Measurements from ENCODE around the gene ACSS3. TPM values are rescaled to one million over a fixed set of nuclear protein-coding genes. Genes with fewer than 3 reads are reported as not detected.
A peak's percentile ranks its signal among the peaks of the same experiment; 100 is the strongest.

ACSS3 gene
- total RNA-seq, 1 donor from 2014 or later, result 3.6 TPM

DNA sequence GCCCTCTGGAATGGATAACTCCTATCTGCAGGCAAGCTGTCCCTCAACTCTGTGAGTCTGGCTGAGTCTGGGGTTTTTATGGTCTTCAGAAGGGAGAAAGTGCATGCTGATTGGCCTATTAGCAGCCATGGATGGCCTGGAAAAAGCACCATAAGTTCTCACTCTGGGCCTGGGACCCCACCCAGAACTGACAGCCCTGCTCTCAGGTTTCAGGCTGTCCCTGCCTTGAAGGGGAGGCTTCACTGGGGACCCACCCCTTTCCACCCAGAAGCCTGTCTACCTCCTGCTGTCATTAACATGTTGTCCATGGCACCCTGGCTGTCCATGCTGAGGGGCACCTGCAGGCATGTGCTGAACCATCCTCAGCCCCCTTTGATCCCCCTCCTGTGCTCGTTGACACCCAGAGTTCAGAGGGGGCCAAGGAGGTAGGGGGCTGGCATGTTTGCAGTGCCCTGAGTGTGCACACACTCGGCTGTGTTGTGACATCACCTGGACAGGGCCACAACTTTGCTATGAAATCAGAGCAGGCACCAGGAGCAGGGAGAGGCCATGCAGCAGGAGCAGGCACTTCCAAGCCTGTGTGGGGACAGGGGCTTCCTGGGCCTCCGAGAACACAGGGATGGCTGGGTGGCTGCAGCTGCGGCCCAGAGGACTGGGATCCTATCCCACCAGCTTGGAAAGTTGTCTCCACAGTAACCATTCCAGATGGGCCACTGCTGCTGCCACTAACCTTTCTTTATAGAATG lies 84.7 kb downstream of the ACSS3 start:
- Mint-ChIP-seq H3K27me3 (ENCODE audit: unreplicated experiment) (no peaks in the 10 kb centered on the region), H3K27ac (ENCODE audit: unreplicated experiment) (no peak overlapping the region), H3K9me3 (ENCODE audit: unreplicated experiment) (peaks cover 2% of the 10 kb centered on the region), H3K36me3 (ENCODE audit: unreplicated experiment) (no peaks in the 10 kb centered on the region), H3K4me3 (ENCODE audit: unreplicated experiment) (no peak overlapping the region), H3K4me1 (ENCODE audit: low read depth, unreplicated experiment) (peaks cover 10% of the 10 kb centered on the region)
- peak; percentile 25 for DNase-seq
- TF ChIP-seq, protein P1, sequence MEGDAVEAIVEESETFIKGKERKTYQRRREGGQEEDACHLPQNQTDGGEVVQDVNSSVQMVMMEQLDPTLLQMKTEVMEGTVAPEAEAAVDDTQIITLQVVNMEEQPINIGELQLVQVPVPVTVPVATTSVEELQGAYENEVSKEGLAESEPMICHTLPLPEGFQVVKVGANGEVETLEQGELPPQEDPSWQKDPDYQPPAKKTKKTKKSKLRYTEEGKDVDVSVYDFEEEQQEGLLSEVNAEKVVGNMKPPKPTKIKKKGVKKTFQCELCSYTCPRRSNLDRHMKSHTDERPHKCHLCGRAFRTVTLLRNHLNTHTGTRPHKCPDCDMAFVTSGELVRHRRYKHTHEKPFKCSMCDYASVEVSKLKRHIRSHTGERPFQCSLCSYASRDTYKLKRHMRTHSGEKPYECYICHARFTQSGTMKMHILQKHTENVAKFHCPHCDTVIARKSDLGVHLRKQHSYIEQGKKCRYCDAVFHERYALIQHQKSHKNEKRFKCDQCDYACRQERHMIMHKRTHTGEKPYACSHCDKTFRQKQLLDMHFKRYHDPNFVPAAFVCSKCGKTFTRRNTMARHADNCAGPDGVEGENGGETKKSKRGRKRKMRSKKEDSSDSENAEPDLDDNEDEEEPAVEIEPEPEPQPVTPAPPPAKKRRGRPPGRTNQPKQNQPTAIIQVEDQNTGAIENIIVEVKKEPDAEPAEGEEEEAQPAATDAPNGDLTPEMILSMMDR (IDR thresholded peaks at IDR 0.05; ENCODE audit: partially characterized antibody, unreplicated experiment), result no peak

DNA sequence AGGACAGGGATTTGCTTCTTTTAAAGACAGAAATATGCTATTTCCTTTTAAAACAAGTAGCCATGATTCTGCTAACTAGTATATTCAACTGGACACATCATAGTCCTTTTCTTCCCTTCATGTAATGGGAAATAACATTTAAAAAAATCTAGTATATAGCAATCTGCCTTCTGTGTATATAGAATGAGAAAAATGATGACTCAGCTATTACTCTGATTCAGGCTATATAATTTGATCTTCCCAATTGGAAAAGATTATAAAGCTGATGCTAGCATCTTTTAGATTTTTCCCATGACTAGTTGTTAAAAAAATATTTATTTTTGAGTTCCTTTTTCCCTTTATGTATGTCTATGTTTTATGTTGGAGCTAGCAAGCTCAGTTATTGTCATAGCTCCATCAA lies 86.9 kb downstream of the ACSS3 start:
- TF ChIP-seq, protein P1 (IDR thresholded peaks at IDR 0.05; ENCODE audit: partially characterized antibody, unreplicated experiment), result no peak
- DNase-seq, result no peak
- Mint-ChIP-seq H3K9me3 (ENCODE audit: unreplicated experiment) (peaks cover 2% of the 10 kb centered on the region), H3K36me3 (ENCODE audit: unreplicated experiment) (no peaks in the 10 kb centered on the region), H3K27me3 (ENCODE audit: unreplicated experiment) (no peaks in the 10 kb centered on the region), H3K4me3 (ENCODE audit: unreplicated experiment) (no peak overlapping the region), H3K27ac (ENCODE audit: unreplicated experiment) (no peak overlapping the region), H3K4me1 (ENCODE audit: low read depth, unreplicated experiment) (peaks cover 6% of the 10 kb centered on the region)

DNA sequence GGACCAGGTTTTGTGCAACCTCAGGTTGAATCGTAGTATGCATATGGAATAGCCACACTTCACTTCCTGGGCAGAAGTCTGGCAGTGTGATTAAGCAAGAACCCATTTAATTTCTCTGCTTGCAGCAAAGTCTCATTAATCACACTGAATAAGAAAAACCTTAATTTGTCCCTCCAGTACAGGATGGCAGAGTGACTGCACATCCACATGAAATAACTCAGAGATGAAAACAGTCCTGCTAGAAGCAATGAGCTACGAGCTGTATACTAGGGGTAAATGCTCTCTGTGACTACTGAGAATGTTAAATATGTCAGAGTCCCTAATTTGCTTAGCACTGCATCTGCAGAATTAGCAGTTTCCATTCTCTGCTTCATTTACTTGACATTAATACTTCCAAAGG lies 88.9 kb downstream of the ACSS3 start:
- no peak for DNase-seq
- H3K4me3 Mint-ChIP-seq (ENCODE audit: unreplicated experiment), result no peak overlapping the region
- H3K9me3 Mint-ChIP-seq (ENCODE audit: unreplicated experiment), result peaks cover 2% of the 10 kb centered on the region
- no peaks in the 10 kb centered on the region for H3K27me3 Mint-ChIP-seq (ENCODE audit: unreplicated experiment)
- H3K4me1 Mint-ChIP-seq (ENCODE audit: low read depth, unreplicated experiment), result no peaks in the 10 kb centered on the region
- H3K36me3 Mint-ChIP-seq (ENCODE audit: unreplicated experiment), result no peaks in the 10 kb centered on the region
- TF ChIP-seq, protein P1 (IDR thresholded peaks at IDR 0.05; ENCODE audit: partially characterized antibody, unreplicated experiment), result no peak
- no peak overlapping the region for H3K27ac Mint-ChIP-seq (ENCODE audit: unreplicated experiment)

DNA sequence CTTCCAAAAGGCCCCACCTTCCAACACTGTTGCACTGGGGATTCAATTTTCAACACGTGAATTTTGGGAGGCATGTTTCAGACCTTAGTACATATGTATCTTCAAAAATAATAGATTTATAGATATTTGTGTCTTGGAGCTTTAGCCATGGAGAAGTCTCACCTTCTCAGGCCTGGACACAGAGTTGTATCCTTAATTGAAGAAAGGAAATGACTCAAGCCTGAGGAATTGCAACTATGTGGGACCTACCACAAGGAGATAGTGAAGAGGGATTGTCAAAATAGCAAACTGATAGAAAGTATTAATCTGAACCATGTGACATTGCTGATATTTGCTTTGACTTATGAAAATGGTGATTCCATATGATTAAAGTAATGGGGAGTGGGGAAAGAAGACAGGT lies 89.8 kb downstream of the ACSS3 start:
- Mint-ChIP-seq H3K36me3 (ENCODE audit: unreplicated experiment) (no peaks in the 10 kb centered on the region), H3K27ac (ENCODE audit: unreplicated experiment) (no peak overlapping the region), H3K4me1 (ENCODE audit: low read depth, unreplicated experiment) (no peaks in the 10 kb centered on the region), H3K9me3 (ENCODE audit: unreplicated experiment) (peaks cover 2% of the 10 kb centered on the region), H3K4me3 (ENCODE audit: unreplicated experiment) (no peak overlapping the region), H3K27me3 (ENCODE audit: unreplicated experiment) (no peaks in the 10 kb centered on the region)
- TF ChIP-seq, protein P1 (IDR thresholded peaks at IDR 0.05; ENCODE audit: partially characterized antibody, unreplicated experiment), result no peak
- DNase-seq, result no peak

DNA sequence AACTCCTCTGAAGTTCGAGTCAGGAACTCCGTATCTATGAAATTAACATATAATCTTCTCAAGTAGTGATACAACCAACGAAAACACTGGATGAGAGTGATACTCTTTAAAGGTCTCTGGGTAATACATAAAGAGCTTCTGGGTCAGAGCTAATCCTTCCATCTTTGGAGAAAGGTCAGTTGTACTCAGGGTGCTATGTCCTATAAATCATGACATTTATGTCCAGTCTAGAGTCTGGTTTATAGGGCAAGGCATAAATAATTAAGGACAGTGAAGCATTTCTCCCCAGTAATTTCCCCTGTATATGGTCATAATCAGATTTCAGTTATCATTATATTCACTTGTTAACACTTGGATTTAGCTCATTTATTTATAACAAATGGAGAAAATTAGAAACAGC lies 90.6 kb downstream of the ACSS3 start:
- no peak overlapping the region for H3K4me3 Mint-ChIP-seq (ENCODE audit: unreplicated experiment)
- no peak for DNase-seq
- H3K4me1 Mint-ChIP-seq (ENCODE audit: low read depth, unreplicated experiment), result no peaks in the 10 kb centered on the region
- H3K36me3 Mint-ChIP-seq (ENCODE audit: unreplicated experiment), result no peaks in the 10 kb centered on the region
- TF ChIP-seq, protein P1 (IDR thresholded peaks at IDR 0.05; ENCODE audit: partially characterized antibody, unreplicated experiment), result no peak
- no peak overlapping the region for H3K27ac Mint-ChIP-seq (ENCODE audit: unreplicated experiment)
- H3K9me3 Mint-ChIP-seq (ENCODE audit: unreplicated experiment), result peaks cover 2% of the 10 kb centered on the region
- no peaks in the 10 kb centered on the region for H3K27me3 Mint-ChIP-seq (ENCODE audit: unreplicated experiment)
